T-helper 17 cell (primary cell): ENCODE measurements around the gene LENG1. TPM values are rescaled to one million over a fixed set of nuclear protein-coding genes. Genes with fewer than 3 reads are reported as not detected.

Experiments
- ATAC-seq: fragments of 150-1000 bp; cut with Tn5 transposase; 2 replicates; pipeline ENCODE4 v1.10.0; 2021; ENCODE audit warnings: mild to moderate bottlenecking, moderate library complexity
- DNase-seq, 3 donors: peaks; one replicate each; pipeline versions ENCODE4 v3.0.0 to v3.0.0-alpha.2; 2020 to 2021
- H3K9me3 ChIP-seq: one replicate; pipeline ENCODE4 v1.7.0; 2013; ENCODE audit warnings: low read length, mild to moderate bottlenecking; ENCODE audit not compliant: control insufficient read depth, poor library complexity, severe bottlenecking
- H3K27ac Mint-ChIP-seq: one replicate; pipeline ENCODE4 v1.8.0; 2022; ENCODE audit warnings: mild to moderate bottlenecking, moderate library complexity, mixed read lengths
- H3K27me3 Mint-ChIP-seq: one replicate; pipeline ENCODE4 v1.8.0; 2022; ENCODE audit warnings: mixed read lengths
- H3K36me3 Mint-ChIP-seq: one replicate; pipeline ENCODE4 v1.8.0; 2022; ENCODE audit warnings: low read depth, mixed read lengths
- H3K4me1 Mint-ChIP-seq: one replicate; pipeline ENCODE4 v1.8.0; 2022; ENCODE audit warnings: mild to moderate bottlenecking, mixed read lengths
- H3K4me3 Mint-ChIP-seq: one replicate; pipeline ENCODE4 v1.8.0; 2022; ENCODE audit warnings: mild to moderate bottlenecking, moderate library complexity, mixed read lengths
- total RNA-seq, 4 donors: library from RNA in 2 of 4; stranded (reverse) in 2 of 4; gene quantifications; one replicate each; pipeline ENCODE4 v1.2.3 and lab custom pipeline; 2022 to 2026

Gene LENG1
- total RNA-seq, 2 donors from 2014 or later = 8.0 to 9.0 TPM

DNA sequence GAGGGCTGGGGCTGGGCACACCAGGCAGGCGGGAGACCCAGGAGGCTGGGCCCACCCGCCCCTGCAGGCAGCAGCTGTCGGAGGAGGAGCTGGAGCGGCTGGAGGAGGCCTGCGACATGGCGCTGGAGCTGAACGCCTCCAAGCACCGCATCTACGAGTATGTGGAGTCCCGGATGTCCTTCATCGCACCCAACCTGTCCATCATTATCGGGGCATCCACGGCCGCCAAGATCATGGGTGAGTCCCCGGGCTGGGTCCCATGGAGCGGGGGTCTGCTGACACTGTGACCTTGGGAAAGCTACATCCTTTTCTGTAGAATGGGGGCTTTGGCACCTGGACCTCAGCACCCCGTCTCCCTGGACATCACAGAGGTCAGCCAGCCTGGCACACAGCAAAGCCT lies 35.8 kb downstream of the LENG1 start:
- H3K36me3 Mint-ChIP-seq = peaks cover 4% of the 10 kb centered on the region
- no peaks in the 10 kb centered on the region for H3K9me3 ChIP-seq
- no peaks in the 10 kb centered on the region for H3K27me3 Mint-ChIP-seq
- H3K4me1 Mint-ChIP-seq = peaks cover 2% of the 10 kb centered on the region
- ATAC-seq (no peak), DNase-seq (no peak)
- H3K4me3 Mint-ChIP-seq = no peak overlapping the region
- H3K27ac Mint-ChIP-seq = no peak overlapping the region

DNA sequence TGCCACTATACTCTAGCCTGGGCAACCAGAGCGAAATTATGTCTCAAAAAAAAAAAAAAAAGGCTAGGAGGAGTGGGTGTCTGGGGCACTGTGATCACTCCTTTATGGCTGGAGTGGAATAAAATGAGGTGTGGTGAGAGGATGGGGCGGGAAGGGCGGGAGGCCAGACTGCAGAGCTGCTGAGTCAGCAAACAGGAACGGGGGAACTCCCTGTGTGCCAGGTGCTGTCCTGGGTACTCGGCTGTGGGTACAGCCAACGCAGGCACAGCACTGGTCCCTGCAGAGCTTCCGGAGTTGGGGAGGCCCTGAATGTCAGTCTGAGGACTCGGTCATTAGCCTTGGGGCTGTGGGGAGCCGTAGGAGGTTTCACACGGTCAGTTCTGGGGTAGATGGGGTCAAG lies 38.3 kb downstream of the LENG1 start:
- peaks cover 10% of the 10 kb centered on the region for H3K4me1 Mint-ChIP-seq
- no peak for DNase-seq
- H3K9me3 ChIP-seq = no peaks in the 10 kb centered on the region
- H3K27me3 Mint-ChIP-seq = no peaks in the 10 kb centered on the region
- H3K36me3 Mint-ChIP-seq = peaks cover 4% of the 10 kb centered on the region
- ATAC-seq = no peak
- no peak overlapping the region for H3K27ac Mint-ChIP-seq
- H3K4me3 Mint-ChIP-seq = no peak overlapping the region

DNA sequence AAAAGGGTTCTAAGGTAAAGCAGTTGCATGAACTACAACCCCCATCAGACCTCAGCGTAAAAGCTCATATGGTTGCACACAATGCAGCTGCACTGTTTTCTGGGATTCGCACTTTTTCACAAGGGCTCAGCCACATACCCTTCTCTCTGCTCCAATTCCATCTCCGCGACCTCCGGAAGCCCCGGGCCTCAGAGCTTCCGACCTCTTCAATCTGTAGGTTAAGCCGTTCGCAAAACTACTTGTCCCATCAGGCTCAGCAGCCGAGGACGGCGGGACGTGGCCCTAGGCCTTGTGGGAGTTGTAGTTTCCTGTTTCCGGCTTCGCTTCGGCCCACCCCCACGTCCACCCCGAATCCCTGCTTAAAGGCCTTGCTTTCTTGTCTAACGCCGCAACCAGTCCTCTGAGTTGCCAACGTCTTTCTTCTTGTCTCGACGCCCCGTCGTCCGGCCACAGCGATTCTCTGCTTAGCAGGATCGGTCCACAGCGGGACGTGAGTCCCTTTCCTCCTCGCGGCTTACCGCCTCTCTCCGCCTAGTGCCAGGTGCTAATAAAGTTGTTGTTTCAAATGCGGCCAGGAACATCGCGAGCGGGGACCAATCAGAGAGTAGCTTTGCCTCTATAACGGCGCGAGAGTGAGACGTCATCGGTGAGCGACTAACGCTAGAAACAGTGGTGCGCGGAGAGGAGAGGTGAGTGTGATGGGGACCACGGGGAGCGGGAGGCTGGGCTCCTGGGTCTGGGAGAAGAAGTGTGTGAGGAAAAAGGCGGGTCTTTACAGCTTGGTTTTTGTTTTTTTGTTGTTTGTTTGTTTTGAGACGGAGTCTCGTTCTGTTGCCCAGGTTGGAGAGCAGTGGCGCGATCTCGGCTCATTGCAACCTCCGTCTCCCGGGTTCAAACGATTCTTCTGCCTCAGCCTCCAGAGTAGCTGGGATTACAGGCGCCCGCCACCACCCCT lies 44.1 kb downstream of the LENG1 start, which contains the start of the genes PRPF31 and TFPT:
Gene PRPF31, plus strand, starts transcription at position 646 of the 955 bp plus-strand sequence. CDS start 2,525 bp downstream, outside the sequence.
Gene TFPT, minus strand, starts transcription at position 549 of the 955 bp plus-strand sequence. Its CDS starts 388 bp downstream, at position 161.
- ATAC-seq = peak; percentile 92
- H3K4me3 Mint-ChIP-seq = peak within 1 kb of the TSS; percentile 97
- DNase-seq = peak; percentile 77 to 88 (median 83)
- H3K4me1 Mint-ChIP-seq = peaks cover 30% of the 10 kb centered on the region
- H3K9me3 ChIP-seq = no peaks in the 10 kb centered on the region
- no peaks in the 10 kb centered on the region for H3K27me3 Mint-ChIP-seq
- peak within 1 kb of the TSS; percentile 96 for H3K27ac Mint-ChIP-seq
- peaks cover 4% of the 10 kb centered on the region for H3K36me3 Mint-ChIP-seq

DNA sequence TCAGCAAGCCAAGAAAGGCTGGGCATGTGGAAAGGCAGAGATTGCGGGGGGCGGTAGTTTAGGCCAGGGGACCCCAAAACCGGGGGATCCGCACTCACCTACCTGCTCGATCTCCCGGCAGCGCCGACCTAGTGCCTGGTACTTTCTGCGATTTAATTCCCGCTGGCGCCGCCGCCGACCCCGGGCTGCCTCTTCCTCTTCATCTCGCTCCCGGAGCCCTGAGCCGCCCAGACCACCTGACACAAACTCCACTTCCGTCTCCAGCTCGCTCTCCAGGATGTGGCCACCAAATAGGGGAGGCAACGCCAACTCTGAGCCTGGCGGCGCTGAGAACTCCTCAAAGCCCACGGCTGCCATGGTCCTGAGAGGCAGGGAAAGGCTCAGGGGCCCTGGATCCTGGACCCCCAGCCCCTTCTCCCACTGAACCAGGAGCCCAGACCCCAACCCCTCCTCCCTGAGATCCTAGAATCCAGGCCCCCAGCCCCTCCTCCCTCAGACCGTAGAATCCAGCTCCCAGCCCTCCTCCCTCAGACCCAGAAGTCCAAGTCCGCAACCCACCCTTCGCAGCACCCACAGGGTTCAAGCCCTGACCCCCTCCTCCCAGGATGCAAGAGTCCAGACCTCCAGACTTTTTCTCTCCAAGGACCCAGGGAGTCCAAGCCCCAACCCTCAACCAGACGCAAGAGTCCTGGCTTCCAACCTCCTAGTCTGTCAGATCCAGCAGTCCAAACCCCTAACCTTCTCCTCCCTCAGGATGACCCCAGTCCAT lies 45.0 kb downstream of the LENG1 start:
- ATAC-seq (peak; percentile 24), DNase-seq (peak in 2 of 3 donors; percentile 30 to 40)
- Mint-ChIP-seq H3K27ac (peak overlapping the region; percentile 96), H3K4me3 (peak overlapping the region; percentile 97), H3K4me1 (peaks cover 27% of the 10 kb centered on the region), H3K27me3 (no peaks in the 10 kb centered on the region), H3K36me3 (peaks cover 4% of the 10 kb centered on the region)
- H3K9me3 ChIP-seq = no peaks in the 10 kb centered on the region

DNA sequence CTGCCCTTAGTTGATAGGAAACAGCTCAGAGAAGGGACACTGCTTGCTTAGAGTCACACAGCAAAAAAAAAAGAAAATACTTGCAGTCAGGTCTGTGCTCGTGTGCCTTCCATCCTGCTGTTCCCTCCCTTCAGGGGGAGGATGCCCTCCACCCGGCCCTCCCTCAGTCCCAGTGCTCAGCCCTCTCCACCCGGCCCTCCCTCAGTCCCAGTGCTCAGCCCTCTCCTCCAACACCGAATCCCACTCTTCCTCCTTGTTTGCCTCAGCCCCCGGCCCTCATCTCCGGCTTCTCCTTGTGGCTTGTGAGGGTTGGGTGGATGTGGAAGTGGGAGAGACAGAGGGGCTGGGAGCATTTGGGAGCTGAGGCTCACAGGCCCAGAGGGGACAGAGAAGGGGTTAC lies 49.9 kb downstream of the LENG1 start:
- Mint-ChIP-seq H3K4me3 (no peak overlapping the region), H3K4me1 (peaks cover 17% of the 10 kb centered on the region), H3K36me3 (peaks cover 8% of the 10 kb centered on the region), H3K27me3 (no peaks in the 10 kb centered on the region), H3K27ac (no peak overlapping the region)
- H3K9me3 ChIP-seq = no peaks in the 10 kb centered on the region
- ATAC-seq (no peak), DNase-seq (no peak)

DNA sequence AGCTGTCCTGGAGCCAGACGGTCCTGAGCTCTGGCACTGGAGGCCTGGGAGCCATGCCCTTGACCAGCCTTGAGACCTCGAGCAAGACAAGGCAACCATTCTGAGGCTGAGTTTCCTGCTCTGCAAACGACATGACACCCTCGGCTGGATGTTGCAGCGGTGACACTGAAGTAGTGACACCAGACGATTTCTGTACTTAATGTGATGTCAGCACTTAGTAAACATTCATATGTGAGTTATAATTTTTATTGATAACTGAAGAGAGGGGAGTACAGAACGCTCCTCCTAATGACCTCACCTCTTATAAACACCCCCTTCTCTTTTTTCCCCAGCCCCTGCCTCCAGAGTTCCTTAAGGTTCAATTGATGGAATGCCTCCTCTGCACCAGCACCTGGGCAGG lies 51.0 kb downstream of the LENG1 start:
- H3K4me1 Mint-ChIP-seq = peaks cover 10% of the 10 kb centered on the region
- peaks cover 8% of the 10 kb centered on the region for H3K36me3 Mint-ChIP-seq
- no peak for DNase-seq
- no peak overlapping the region for H3K27ac Mint-ChIP-seq
- H3K27me3 Mint-ChIP-seq = no peaks in the 10 kb centered on the region
- H3K9me3 ChIP-seq = no peaks in the 10 kb centered on the region
- H3K4me3 Mint-ChIP-seq = no peak overlapping the region
- ATAC-seq = no peak

DNA sequence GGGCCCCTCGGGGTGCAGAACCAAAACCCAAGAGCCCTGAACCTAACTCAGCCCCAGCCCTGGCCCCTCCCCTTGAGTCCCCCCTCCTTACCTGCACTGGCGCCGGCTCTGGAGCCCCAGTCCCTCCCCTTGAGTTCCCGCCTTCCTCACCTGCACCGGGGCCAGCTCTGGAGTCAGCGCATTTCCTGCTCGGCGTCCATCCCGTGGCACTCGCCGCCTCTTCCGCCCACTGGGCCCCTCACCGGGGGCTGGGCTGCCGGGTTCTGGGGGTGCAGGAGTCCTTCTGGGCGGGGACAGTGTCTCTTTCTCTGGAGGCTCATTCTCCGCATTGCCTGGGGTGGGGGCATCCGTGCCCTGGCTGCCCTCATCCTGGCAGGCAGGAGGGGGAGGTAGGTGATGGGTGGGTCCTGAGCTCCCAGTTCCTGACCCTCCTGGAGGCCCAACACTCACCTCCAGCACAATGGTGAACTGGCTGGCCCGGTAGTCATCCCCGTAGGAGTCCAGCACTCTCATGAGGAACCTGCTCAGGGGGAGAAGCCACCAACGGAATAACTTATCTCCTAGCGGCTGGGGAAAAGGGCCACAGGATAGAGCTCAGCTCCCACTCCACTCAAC lies 51.5 kb downstream of the LENG1 start:
- peaks cover 8% of the 10 kb centered on the region for H3K36me3 Mint-ChIP-seq
- peaks cover 15% of the 10 kb centered on the region for H3K4me1 Mint-ChIP-seq

DNA sequence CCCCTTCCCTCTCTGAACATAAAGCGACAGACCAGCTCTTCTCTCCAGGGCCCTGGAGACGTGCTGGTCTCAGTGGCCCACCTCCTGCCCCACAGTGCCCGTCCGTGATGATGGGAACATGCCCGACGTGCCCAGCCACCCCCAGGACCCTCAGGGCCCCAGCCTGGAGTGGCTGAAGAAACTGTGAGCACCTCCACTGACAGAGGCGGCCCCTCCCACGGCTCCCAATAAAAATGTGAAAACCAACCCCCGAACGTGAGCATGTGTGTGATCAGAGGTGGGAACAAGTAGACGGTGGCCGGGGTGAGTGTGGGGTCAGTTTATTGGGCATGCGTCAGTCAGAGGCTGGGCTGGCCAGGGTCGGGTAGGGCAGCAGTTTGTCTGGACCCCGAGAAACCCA lies 52.8 kb downstream of the LENG1 start:
- no peak overlapping the region for H3K27ac Mint-ChIP-seq
- H3K9me3 ChIP-seq = no peaks in the 10 kb centered on the region
- no peaks in the 10 kb centered on the region for H3K27me3 Mint-ChIP-seq
- ATAC-seq (no peak), DNase-seq (no peak)
- H3K4me3 Mint-ChIP-seq = no peak overlapping the region
- peaks cover 21% of the 10 kb centered on the region for H3K4me1 Mint-ChIP-seq
- H3K36me3 Mint-ChIP-seq = peaks cover 8% of the 10 kb centered on the region

More for the DNA sequence above, 51.5 kb downstream of the LENG1 start:
- no peaks in the 10 kb centered on the region for H3K9me3 ChIP-seq
- Mint-ChIP-seq H3K4me3 (peak overlapping the region; percentile 63), H3K27me3 (no peaks in the 10 kb centered on the region), H3K27ac (peak overlapping the region; percentile 66)
- DNase-seq (no peak), ATAC-seq (no peak)

DNA sequence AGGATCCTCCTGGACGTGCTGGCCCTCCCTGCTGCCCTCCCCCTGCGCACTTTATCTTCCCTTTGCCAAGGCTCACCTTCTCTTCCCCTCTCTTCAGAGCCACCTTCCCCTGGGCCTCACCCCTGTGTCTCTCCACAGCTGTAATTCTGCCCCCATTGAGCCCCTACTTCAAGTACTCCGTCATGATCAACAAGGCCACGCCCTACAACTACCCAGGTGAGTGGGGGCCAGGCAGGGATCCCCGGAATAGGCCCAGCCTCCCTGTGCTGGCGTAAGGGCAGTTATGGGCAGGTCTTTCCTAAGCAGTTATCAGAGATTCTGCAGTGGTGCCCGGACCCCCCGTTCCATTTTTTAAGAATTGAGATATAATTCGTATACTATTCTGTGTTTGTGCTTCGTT lies 53.7 kb downstream of the LENG1 start:
- no peak overlapping the region for H3K4me3 Mint-ChIP-seq
- ATAC-seq (no peak), DNase-seq (no peak)
- peaks cover 8% of the 10 kb centered on the region for H3K36me3 Mint-ChIP-seq
- peaks cover 23% of the 10 kb centered on the region for H3K4me1 Mint-ChIP-seq
- H3K9me3 ChIP-seq = no peaks in the 10 kb centered on the region
- no peak overlapping the region for H3K27ac Mint-ChIP-seq
- H3K27me3 Mint-ChIP-seq = no peaks in the 10 kb centered on the region

Other genes with a start within 250 kb of the LENG1 start
- gene CACNG8, start 196.8 kb downstream of the LENG1 start, total RNA-seq = under 1 TPM; 0.05 to 0.22 TPM
- not detected for gene CACNG6, start 168.1 kb downstream of the LENG1 start, total RNA-seq
- gene VSTM1, start 95.8 kb downstream of the LENG1 start, total RNA-seq = under 1 TPM in 1 of 2 donors, not detected in 1; 0.73 TPM
- gene TARM1, start 78.4 kb downstream of the LENG1 start, total RNA-seq = not detected
- 1 to 10 TPM in 1 of 2 donors, under 1 TPM in 1; 0.83 to 2.5 TPM for gene OSCAR, start 58.9 kb downstream of the LENG1 start, total RNA-seq
- gene NDUFA3, start 56.9 kb downstream of the LENG1 start, total RNA-seq = 10 to 100 TPM; 49.9 to 54.6 TPM
- gene TFPT, start 44.1 kb downstream of the LENG1 start, total RNA-seq = 10 to 100 TPM; 14.9 TPM
- 10 to 100 TPM; 49.4 to 56.8 TPM for gene PRPF31, start 44.0 kb downstream of the LENG1 start, total RNA-seq
- 10 to 100 TPM; 44.5 to 45.4 TPM for gene CNOT3, start 22.0 kb downstream of the LENG1 start, total RNA-seq
- gene TMC4, start 13.4 kb upstream of the LENG1 start, total RNA-seq = 1 to 10 TPM; 1.3 to 3.1 TPM
- 10 to 100 TPM; 18.4 to 24.5 TPM for gene MBOAT7, start 29.9 kb upstream of the LENG1 start, total RNA-seq
- gene TSEN34, start 31.6 kb upstream of the LENG1 start, total RNA-seq = 1 to 10 TPM; 8.1 to 8.9 TPM
- gene RPS9, start 41.1 kb upstream of the LENG1 start, total RNA-seq = 1,000 to 10,000 TPM; 1,676 to 1,883 TPM
- gene LILRB3, start 63.3 kb upstream of the LENG1 start, total RNA-seq = 1 to 10 TPM; 5.2 to 6.2 TPM
- 1 to 10 TPM in 1 of 2 donors, under 1 TPM in 1; 0.91 to 2.4 TPM for gene LILRA6, start 83.1 kb upstream of the LENG1 start, total RNA-seq
- gene LILRB5, start 97.6 kb upstream of the LENG1 start, total RNA-seq = under 1 TPM in 1 of 2 donors, not detected in 1; 0.20 TPM
- 1 to 10 TPM; 1.5 to 6.3 TPM for gene LILRB2, start 121.4 kb upstream of the LENG1 start, total RNA-seq
- gene LILRA5, start 153.4 kb upstream of the LENG1 start, total RNA-seq = 1 to 10 TPM; 1.1 to 3.5 TPM
- under 1 TPM in 1 of 2 donors, not detected in 1; 0.86 TPM for gene LILRA4, start 179.4 kb upstream of the LENG1 start, total RNA-seq
- 10 to 100 TPM; 21.5 to 22.2 TPM for gene LAIR1, start 205.2 kb upstream of the LENG1 start, total RNA-seq